HepG2 (cell line): ENCODE measurements around the gene TOP3B. TPM values are rescaled to one million over a fixed set of nuclear protein-coding genes. Genes with fewer than 3 reads are reported as not detected.

Source experiments
- ATAC-seq: fragments of 200-7000 bp; cut with Tn5 transposase; 3 replicates; pipeline ENCODE4 v1.9.1; 2020; ENCODE audit warnings: mild to moderate bottlenecking, moderate library complexity
- BruUV-seq: library from RNA; stranded (reverse); fragments of 400-500 nt; replicated peaks from 2 replicates; lab custom pipeline; 2021; lab: Mats Ljungman, UMichigan
- CTCF ChIA-PET: fragments of 300-600 bp; formaldehyde crosslinking; extraction: SDS; loops from one replicate; lab custom pipeline; 2021; ENCODE audit warnings: low total read pairs, inconsistent platforms, low intra/inter-chr PET ratio; lab: Yijun Ruan, JAX
- POLR2A ChIA-PET: fragments of 350-600 bp; sonication (Branson Sonifier 250); formaldehyde crosslinking; loops from one replicate; lab custom pipeline; 2020; ENCODE audit warnings: antibody characterized with exemption, inconsistent platforms; lab: Yijun Ruan, JAX
- DNase-seq: peaks from one replicate; pipeline ENCODE4 v3.0.0-alpha.2; 2015; ENCODE audit warnings: low spot score
- FAIRE-seq: peaks from 3 replicates; lab custom pipeline; 2011; peaks lifted over from hg19 to GRCh38; lab: Jason Lieb, UNC
- H2AFZ ChIP-seq: one replicate; pipeline ENCODE4 v1.6.1; 2011; ENCODE audit warnings: low read length, inconsistent platforms
- H3K27ac ChIP-seq: fragments of 300-600 bp; 3 replicates; pipeline ENCODE4 v1.8.0; 2011; ENCODE audit warnings: mixed run types, mild to moderate bottlenecking, mixed read lengths, low read length, inconsistent platforms; ENCODE audit not compliant: insufficient read depth; ENCODE audit errors: extremely low read length
- H3K27me3 ChIP-seq, 2 experiments: fragments of 200-600 bp in 1 of 2; 2 replicates in 1 of 2; 3 replicates in 1 of 2; pipeline versions ENCODE4 v1.6.0 to v1.8.0; 2011; ENCODE audit warnings: low read length in 2 of 2, mild to moderate bottlenecking in 2 of 2, moderate library complexity in 2 of 2, inconsistent platforms in 1 of 2; ENCODE audit not compliant: insufficient read depth in 2 of 2, control insufficient read depth in 1 of 2
- H3K36me3 ChIP-seq, 2 experiments: fragments of 200-600 bp in 1 of 2; replicated peaks in 1 of 2; 2 replicates in 1 of 2; 3 replicates in 1 of 2; pipeline versions ENCODE4 v1.5.1 to v1.8.0; 2011; ENCODE audit warnings: low read length in 2 of 2, inconsistent platforms in 1 of 2; ENCODE audit not compliant: insufficient read depth in 2 of 2, control insufficient read depth in 1 of 2
- H3K4me1 ChIP-seq: 2 replicates; pipeline ENCODE4 v1.5.1; 2012; ENCODE audit warnings: low read length, inconsistent platforms; ENCODE audit not compliant: insufficient read depth
- H3K4me2 ChIP-seq: 2 replicates; pipeline ENCODE4 v1.6.0; 2011; ENCODE audit warnings: low read depth, low read length, inconsistent platforms
- H3K4me3 ChIP-seq, 3 experiments: fragments of 200-600 bp in 1 of 3; sonication (generic), shearing (Covaris generic) in 1 of 3; replicated peaks in 1 of 3; 2 replicates each; pipeline ENCODE4 v1.5.1; 2011 to 2016; ENCODE audit warnings: low read length in 3 of 3, inconsistent platforms in 2 of 3, low read depth in 2 of 3, mild to moderate bottlenecking in 2 of 3, control low read depth in 1 of 3, mixed read lengths in 1 of 3; ENCODE audit not compliant: insufficient read depth in 1 of 3
- H3K79me2 ChIP-seq: one replicate; pipeline ENCODE4 v1.6.1; 2011; ENCODE audit warnings: low read length, inconsistent platforms; ENCODE audit not compliant: insufficient read depth
- H3K9ac ChIP-seq: 2 replicates; pipeline ENCODE4 v1.6.0; 2011; ENCODE audit warnings: mild to moderate bottlenecking, low read depth, low read length, inconsistent platforms; ENCODE audit not compliant: insufficient read depth
- H3K9me3 ChIP-seq: 2 replicates; pipeline ENCODE4 v1.5.1; 2012; ENCODE audit warnings: mild to moderate bottlenecking, low read length
- H4K20me1 ChIP-seq: 2 replicates; pipeline ENCODE4 v1.6.0; 2011; ENCODE audit warnings: inconsistent platforms, mild to moderate bottlenecking, low read length, moderate library complexity; ENCODE audit not compliant: insufficient read depth
- GFI1 ChIP-seq: sonication (generic); formaldehyde crosslinking; IDR thresholded peaks from 2 replicates; pipeline ENCODE4 v1.5.0; 2020; ENCODE audit warnings: missing genetic modification reagents, mild to moderate bottlenecking, borderline replicate concordance
- STAG1 ChIP-seq: sonication (generic); formaldehyde crosslinking; IDR thresholded peaks from 2 replicates; pipeline ENCODE4 v1.4.0; 2020; ENCODE audit warnings: missing genetic modification reagents
- WGBS: methylation state at CpG from one replicate; pipeline ENCODE4 v1.1.6; 2017; ENCODE audit warnings: low lambda C conversion rate; 5-methylcytosine and 5-hydroxymethylcytosine counted together
- in situ Hi-C: cut with HindIII; loops from 2 replicates; pipeline ENCODE4 v1.10.0; 2017; ENCODE audit warnings: low pct_unique_long_range_greater_than_20kb; ENCODE audit not compliant: extremely low pct_ligation_motif_present
- intact Hi-C: fragments of 100-400 bp; cut with micrococcal nuclease; formaldehyde crosslinking; loops from one replicate; pipeline ENCODE4 v1.10.0; 2022; ENCODE audit not compliant: unreplicated experiment
- polyA plus RNA-seq, 8 experiments: library from polyadenylated mRNA; depleted of rRNA in 3 of 8; stranded (reverse) in 7 of 8; unstranded in 1 of 8; fragments of >200 nt; fragmentation: Illumina TruSeq in 4 of 8; extraction: Trizol in 4 of 8; gene quantifications; 2 replicates each; pipeline versions ENCODE4 v1.2.1 to v1.2.3, GENCODE V29; 2011 to 2016; ENCODE audit warnings: low read depth in 4 of 8, missing spikeins in 1 of 8, mixed read lengths in 1 of 8; ENCODE audit not compliant: insufficient read depth in 1 of 8
- total RNA-seq, 5 experiments: library from RNA; depleted of rRNA; stranded (reverse); fragments of >200 nt; fragmentation: Illumina TruSeq; extraction: Trizol; gene quantifications; 2 replicates each; pipeline ENCODE4 v1.2.3, GENCODE V29; 2016; ENCODE audit warnings: low read depth in 1 of 5
- TF ChIP-seq, protein P1 (sequence below): sonication (generic); formaldehyde crosslinking; IDR thresholded peaks from 2 replicates; pipeline ENCODE4 v1.5.0; 2020; ENCODE audit warnings: mild to moderate bottlenecking, missing genetic modification reagents, moderate library complexity
- TF ChIP-seq, protein P2 (sequence below): sonication (generic); formaldehyde crosslinking; IDR thresholded peaks from 2 replicates; pipeline ENCODE4 v1.4.0; 2020; ENCODE audit warnings: missing genetic modification reagents

Gene TOP3B
- total and polyA plus RNA-seq, 2 of the 13 experiments (the other 11 are each of a cell fraction or from before 2014, with no cell fraction given) = 28.5 to 29.7 TPM

DNA sequence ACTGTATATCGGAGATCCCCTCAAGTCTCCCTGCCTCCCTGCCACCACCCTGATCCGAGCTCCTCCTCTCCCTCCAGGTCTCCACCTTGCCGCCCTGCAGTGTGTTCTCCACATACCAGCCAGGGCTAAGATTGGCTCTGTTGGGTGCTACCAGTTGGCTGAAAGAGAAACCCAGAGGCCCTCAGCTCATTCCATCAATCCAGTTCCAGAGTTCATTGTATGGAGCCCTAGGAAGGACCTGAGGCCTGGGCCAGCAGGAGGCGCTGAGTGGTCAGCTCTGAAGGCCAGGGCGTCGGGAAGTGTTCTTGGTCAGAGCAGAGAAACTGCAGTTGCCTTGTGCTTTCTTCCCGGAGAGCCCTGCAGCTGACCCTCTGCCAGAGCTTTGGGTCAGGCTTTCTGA, 2.2 kb upstream of the TOP3B start:
- Histone ChIP-seq H3K4me1 (peaks cover 27% of the 10 kb centered on the region), H2AFZ (no peak overlapping the region), H3K27ac (no peak overlapping the region), H3K9me3 (no peaks in the 10 kb centered on the region), H3K4me3 (no peak overlapping the region; a peak in 1 of 6 replicates), H3K79me2 (peaks cover 14% of the 10 kb centered on the region), H3K4me2 (peak overlapping the region; percentile 8; the same call in 1 of the 2 replicates), H3K36me3 (no peaks in the 10 kb centered on the region), H3K27me3 (peaks cover 0 to 5% of the 10 kb centered on the region in 2 experiments; a peak in 1 of 5 replicates), H4K20me1 (no peaks in the 10 kb centered on the region), H3K9ac (no peak overlapping the region)
- ChIA-PET POLR2A (no interaction called here), CTCF (no interaction called here)
- DNase-seq (no peak), ATAC-seq (peak; percentile 67), FAIRE-seq (no peak)
- WGBS = 30% methylated on average over 6 of the region's 7 CpGs
- TF ChIP-seq GFI1 (CRISPR knock-in tag) (no peak), STAG1 (CRISPR knock-in tag) (peak; percentile 29; the same call in 1 of the 2 replicates)
- TF ChIP-seq, protein P1, sequence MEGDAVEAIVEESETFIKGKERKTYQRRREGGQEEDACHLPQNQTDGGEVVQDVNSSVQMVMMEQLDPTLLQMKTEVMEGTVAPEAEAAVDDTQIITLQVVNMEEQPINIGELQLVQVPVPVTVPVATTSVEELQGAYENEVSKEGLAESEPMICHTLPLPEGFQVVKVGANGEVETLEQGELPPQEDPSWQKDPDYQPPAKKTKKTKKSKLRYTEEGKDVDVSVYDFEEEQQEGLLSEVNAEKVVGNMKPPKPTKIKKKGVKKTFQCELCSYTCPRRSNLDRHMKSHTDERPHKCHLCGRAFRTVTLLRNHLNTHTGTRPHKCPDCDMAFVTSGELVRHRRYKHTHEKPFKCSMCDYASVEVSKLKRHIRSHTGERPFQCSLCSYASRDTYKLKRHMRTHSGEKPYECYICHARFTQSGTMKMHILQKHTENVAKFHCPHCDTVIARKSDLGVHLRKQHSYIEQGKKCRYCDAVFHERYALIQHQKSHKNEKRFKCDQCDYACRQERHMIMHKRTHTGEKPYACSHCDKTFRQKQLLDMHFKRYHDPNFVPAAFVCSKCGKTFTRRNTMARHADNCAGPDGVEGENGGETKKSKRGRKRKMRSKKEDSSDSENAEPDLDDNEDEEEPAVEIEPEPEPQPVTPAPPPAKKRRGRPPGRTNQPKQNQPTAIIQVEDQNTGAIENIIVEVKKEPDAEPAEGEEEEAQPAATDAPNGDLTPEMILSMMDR (CRISPR knock-in tag) = peak; percentile 61
- TF ChIP-seq, protein P2, sequence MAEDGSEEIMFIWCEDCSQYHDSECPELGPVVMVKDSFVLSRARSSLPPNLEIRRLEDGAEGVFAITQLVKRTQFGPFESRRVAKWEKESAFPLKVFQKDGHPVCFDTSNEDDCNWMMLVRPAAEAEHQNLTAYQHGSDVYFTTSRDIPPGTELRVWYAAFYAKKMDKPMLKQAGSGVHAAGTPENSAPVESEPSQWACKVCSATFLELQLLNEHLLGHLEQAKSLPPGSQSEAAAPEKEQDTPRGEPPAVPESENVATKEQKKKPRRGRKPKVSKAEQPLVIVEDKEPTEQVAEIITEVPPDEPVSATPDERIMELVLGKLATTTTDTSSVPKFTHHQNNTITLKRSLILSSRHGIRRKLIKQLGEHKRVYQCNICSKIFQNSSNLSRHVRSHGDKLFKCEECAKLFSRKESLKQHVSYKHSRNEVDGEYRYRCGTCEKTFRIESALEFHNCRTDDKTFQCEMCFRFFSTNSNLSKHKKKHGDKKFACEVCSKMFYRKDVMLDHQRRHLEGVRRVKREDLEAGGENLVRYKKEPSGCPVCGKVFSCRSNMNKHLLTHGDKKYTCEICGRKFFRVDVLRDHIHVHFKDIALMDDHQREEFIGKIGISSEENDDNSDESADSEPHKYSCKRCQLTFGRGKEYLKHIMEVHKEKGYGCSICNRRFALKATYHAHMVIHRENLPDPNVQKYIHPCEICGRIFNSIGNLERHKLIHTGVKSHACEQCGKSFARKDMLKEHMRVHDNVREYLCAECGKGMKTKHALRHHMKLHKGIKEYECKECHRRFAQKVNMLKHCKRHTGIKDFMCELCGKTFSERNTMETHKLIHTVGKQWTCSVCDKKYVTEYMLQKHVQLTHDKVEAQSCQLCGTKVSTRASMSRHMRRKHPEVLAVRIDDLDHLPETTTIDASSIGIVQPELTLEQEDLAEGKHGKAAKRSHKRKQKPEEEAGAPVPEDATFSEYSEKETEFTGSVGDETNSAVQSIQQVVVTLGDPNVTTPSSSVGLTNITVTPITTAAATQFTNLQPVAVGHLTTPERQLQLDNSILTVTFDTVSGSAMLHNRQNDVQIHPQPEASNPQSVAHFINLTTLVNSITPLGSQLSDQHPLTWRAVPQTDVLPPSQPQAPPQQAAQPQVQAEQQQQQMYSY = peak; percentile 92
- in situ Hi-C loops (no loop called here), intact Hi-C loops (no loop called here)
- BruUV-seq = no TSS peak
